AG04449 (cell line): ENCODE data around the gene TSPOAP1.

Experiments
- CTCF ChIA-PET: fragments of 350-600 bp; formaldehyde crosslinking; extraction: SDS; loops from one replicate; lab custom pipeline; 2021; ENCODE audit warnings: antibody characterized with exemption; lab: Yijun Ruan, JAX
- POLR2A ChIA-PET: fragments of 400-600, 350-600 bp; formaldehyde crosslinking; extraction: SDS; loops from one replicate; lab custom pipeline; 2020; ENCODE audit warnings: antibody characterized with exemption, inconsistent platforms; lab: Yijun Ruan, JAX
- DNase-seq: peaks from one replicate; pipeline ENCODE4 v3.0.0-alpha.2; 2010; ENCODE audit warnings: low read depth, low spot score
- H3K4me3 ChIP-seq: 2 replicates; pipeline ENCODE4 v1.5.1; 2011; ENCODE audit warnings: low read depth, mild to moderate bottlenecking, control low read depth, low read length
- CTCF ChIP-seq: IDR thresholded peaks from one replicate; pipeline ENCODE4 v1.5.1; 2011; ENCODE audit warnings: mild to moderate bottlenecking, moderate library complexity, low read length, control low read depth, inconsistent platforms; ENCODE audit not compliant: insufficient read depth; ENCODE audit errors: missing control alignments

Gene TSPOAP1

GRCh38 chr17:58329810-58330537 is 1.4 kb upstream of the TSPOAP1 start:
- POLR2A ChIA-PET, result no interaction called here
- no peak overlapping the region for H3K4me3 ChIP-seq
- CTCF ChIA-PET, result no interaction called here

GRCh38 chr17:58329035-58329809 is 627 bp upstream of the TSPOAP1 start:
- CTCF ChIA-PET, result interaction anchor here (1.5 to 1.9 kb wide), 2 partner anchors 8 to 79 kb away, joined by 4 to 10 read pairs; no protein-coding TSS in a partner anchor
- POLR2A ChIA-PET, result no interaction called here
- TF ChIP-seq CTCF, result peak; percentile 30
- no peak for DNase-seq
- no peak overlapping the region for H3K4me3 ChIP-seq

More at GRCh38 chr17:58329810-58330537, 1.4 kb upstream of the TSPOAP1 start:
- no peak for DNase-seq
- TF ChIP-seq CTCF, result no peak

GRCh38 chr17:58327363-58328194 is 1.0 kb downstream of the TSPOAP1 start:
- no peak for DNase-seq
- no peak for TF ChIP-seq CTCF
- CTCF ChIA-PET, result interaction anchor here (0.8 to 3.9 kb wide), 4 partner anchors 10 to 78 kb away, joined by 3 to 22 read pairs (median 7); no protein-coding TSS in a partner anchor
- POLR2A ChIA-PET, result interaction anchor here (1.2 to 1.5 kb wide), 2 partner anchors 11 to 24 kb away, joined by 4 to 6 read pairs; partner anchors contain the start of gene SUPT4H1
- no peak overlapping the region for H3K4me3 ChIP-seq

GRCh38 chr17:58326609-58327362 is 1.8 kb downstream of the TSPOAP1 start:
- no peak for DNase-seq
- ChIA-PET CTCF (interaction anchor here (1.2 to 3.9 kb wide), 3 partner anchors 10 to 19 kb away, joined by 3 to 22 read pairs (median 10); no protein-coding TSS in a partner anchor), POLR2A (interaction anchor here (0.7 to 1.5 kb wide), 3 partner anchors 12 to 25 kb away, joined by 4 to 6 read pairs (median 4); partner anchors contain the start of gene SUPT4H1)
- H3K4me3 ChIP-seq, result no peak overlapping the region
- TF ChIP-seq CTCF, result no peak

GRCh38 chr17:58325976-58326468 is 2.6 kb downstream of the TSPOAP1 start:
- ChIA-PET CTCF (interaction anchor here (1.0 to 3.9 kb wide), 4 partner anchors 8 to 19 kb away, joined by 3 to 22 read pairs (median 6); no protein-coding TSS in a partner anchor), POLR2A (interaction anchor here (0.7 to 1.5 kb wide), 3 partner anchors 12 to 25 kb away, joined by 4 read pairs; no protein-coding TSS in a partner anchor)
- no peak for TF ChIP-seq CTCF
- H3K4me3 ChIP-seq, result no peak overlapping the region
- no peak for DNase-seq
